Measurements from ENCODE around the gene PCIF1. TPM values are rescaled to one million over a fixed set of nuclear protein-coding genes. Genes with fewer than 3 reads are reported as not detected.

PCIF1 gene
- total and polyA plus RNA-seq, 9 of the 15 experiments (the other 6 are each of a cell fraction or from before 2014, with no cell fraction given), result 5.8 to 29.4 (median 11.3) TPM

- no peak for TF ChIP-seq RERE (CRISPR knock-in tag; IDR thresholded peaks at IDR 0.05; ENCODE audit: borderline replicate concordance)
- TF ChIP-seq KDM5B (IDR thresholded peaks at IDR 0.05; ENCODE audit: insufficient replicate concordance, low read depth, low read length), result no peak
- no peak for TF ChIP-seq ZNF212 (CRISPR knock-in tag; IDR thresholded peaks at IDR 0.05)
- no peak for TF ChIP-seq EZH2 (IDR thresholded peaks at IDR 0.05; ENCODE audit: borderline replicate concordance, low read depth, low read length)
- no peak for TF ChIP-seq ZNF717 (CRISPR knock-in tag; IDR thresholded peaks at IDR 0.05)
- no peak for TF ChIP-seq PYGO2 (tag; IDR thresholded peaks at IDR 0.05)
- TF ChIP-seq MBD2 (IDR thresholded peaks at IDR 0.05; ENCODE audit: borderline replicate concordance, low read depth), result no peak
- no peak for TF ChIP-seq ZNF347 (CRISPR knock-in tag; IDR thresholded peaks at IDR 0.05; ENCODE audit: low read depth)
- no peak for TF ChIP-seq JUNB (CRISPR knock-in tag; conservative IDR thresholded peaks at IDR 0.05)
- no peak for TF ChIP-seq RUNX1 (IDR thresholded peaks at IDR 0.05; ENCODE audit: low read depth)
- no peak for TF ChIP-seq NFRKB (IDR thresholded peaks at IDR 0.05; ENCODE audit: low read depth)
- TF ChIP-seq CHD1 (IDR thresholded peaks at IDR 0.05; ENCODE audit: low read length), result no peak
- no peak for TF ChIP-seq ZBTB17 (CRISPR knock-in tag; IDR thresholded peaks at IDR 0.05)
- no peak for TF ChIP-seq IRF2 (CRISPR knock-in tag; IDR thresholded peaks at IDR 0.05)
- TF ChIP-seq FOXO4 (CRISPR knock-in tag; IDR thresholded peaks at IDR 0.05), result no peak
- TF ChIP-seq PATZ1 (CRISPR knock-in tag; IDR thresholded peaks at IDR 0.05; ENCODE audit: borderline replicate concordance), result no peak
- peak; percentile 97 for TF ChIP-seq ZKSCAN8 (CRISPR knock-in tag; IDR thresholded peaks at IDR 0.05)
- no peak for TF ChIP-seq ZNF134 (CRISPR knock-in tag; conservative IDR thresholded peaks at IDR 0.05)
- TF ChIP-seq KLF10 (CRISPR knock-in tag; IDR thresholded peaks at IDR 0.05), result no peak
- no peak for TF ChIP-seq HDAC8 (tag; IDR thresholded peaks at IDR 0.05)
- no peak for TF ChIP-seq ZNF174 (CRISPR knock-in tag; IDR thresholded peaks at IDR 0.05)
Observed at GRCh38 chr20:45944151-45944964, 9.9 kb downstream of the PCIF1 start (continued).

Measured in K562 (cell line).